ENCODE results near the gene JMJD8. TPM values are rescaled to one million over a fixed set of nuclear protein-coding genes. Genes with fewer than 3 reads are reported as not detected.

JMJD8 gene
- total and polyA plus RNA-seq, 4 donors: 21.2 to 52.6 (median 33.4) TPM

- TF ChIP-seq, protein P1, sequence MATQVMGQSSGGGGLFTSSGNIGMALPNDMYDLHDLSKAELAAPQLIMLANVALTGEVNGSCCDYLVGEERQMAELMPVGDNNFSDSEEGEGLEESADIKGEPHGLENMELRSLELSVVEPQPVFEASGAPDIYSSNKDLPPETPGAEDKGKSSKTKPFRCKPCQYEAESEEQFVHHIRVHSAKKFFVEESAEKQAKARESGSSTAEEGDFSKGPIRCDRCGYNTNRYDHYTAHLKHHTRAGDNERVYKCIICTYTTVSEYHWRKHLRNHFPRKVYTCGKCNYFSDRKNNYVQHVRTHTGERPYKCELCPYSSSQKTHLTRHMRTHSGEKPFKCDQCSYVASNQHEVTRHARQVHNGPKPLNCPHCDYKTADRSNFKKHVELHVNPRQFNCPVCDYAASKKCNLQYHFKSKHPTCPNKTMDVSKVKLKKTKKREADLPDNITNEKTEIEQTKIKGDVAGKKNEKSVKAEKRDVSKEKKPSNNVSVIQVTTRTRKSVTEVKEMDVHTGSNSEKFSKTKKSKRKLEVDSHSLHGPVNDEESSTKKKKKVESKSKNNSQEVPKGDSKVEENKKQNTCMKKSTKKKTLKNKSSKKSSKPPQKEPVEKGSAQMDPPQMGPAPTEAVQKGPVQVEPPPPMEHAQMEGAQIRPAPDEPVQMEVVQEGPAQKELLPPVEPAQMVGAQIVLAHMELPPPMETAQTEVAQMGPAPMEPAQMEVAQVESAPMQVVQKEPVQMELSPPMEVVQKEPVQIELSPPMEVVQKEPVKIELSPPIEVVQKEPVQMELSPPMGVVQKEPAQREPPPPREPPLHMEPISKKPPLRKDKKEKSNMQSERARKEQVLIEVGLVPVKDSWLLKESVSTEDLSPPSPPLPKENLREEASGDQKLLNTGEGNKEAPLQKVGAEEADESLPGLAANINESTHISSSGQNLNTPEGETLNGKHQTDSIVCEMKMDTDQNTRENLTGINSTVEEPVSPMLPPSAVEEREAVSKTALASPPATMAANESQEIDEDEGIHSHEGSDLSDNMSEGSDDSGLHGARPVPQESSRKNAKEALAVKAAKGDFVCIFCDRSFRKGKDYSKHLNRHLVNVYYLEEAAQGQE (IDR thresholded peaks at IDR 0.05): no peak
- TF ChIP-seq TAF1 (conservative IDR thresholded peaks at IDR 0.05): no peak
- no peak for TF ChIP-seq FOXA1 (IDR thresholded peaks at IDR 0.05)
- TF ChIP-seq GABPA (IDR thresholded peaks at IDR 0.05 in 1 of 2, conservative IDR thresholded peaks at IDR 0.05 in 1 of 2): peak in 1 of 2 donors; percentile 69
- TF ChIP-seq EGR1 (IDR thresholded peaks at IDR 0.05; ENCODE audit: low read depth in 2 of 2): no peak
- TF ChIP-seq HNF4G (IDR thresholded peaks at IDR 0.05): no peak
- TF ChIP-seq NR2F2 (IDR thresholded peaks at IDR 0.05): no peak
- TF ChIP-seq, protein P2, sequence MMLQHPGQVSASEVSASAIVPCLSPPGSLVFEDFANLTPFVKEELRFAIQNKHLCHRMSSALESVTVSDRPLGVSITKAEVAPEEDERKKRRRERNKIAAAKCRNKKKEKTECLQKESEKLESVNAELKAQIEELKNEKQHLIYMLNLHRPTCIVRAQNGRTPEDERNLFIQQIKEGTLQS (IDR thresholded peaks at IDR 0.05): peak; percentile 100
- TF ChIP-seq FOXA2 (IDR thresholded peaks at IDR 0.05): no peak
- TF ChIP-seq MAX (IDR thresholded peaks at IDR 0.05): peak; percentile 88
Observed at GRCh38 chr16:636206-637080, 47.7 kb downstream of the JMJD8 start, which contains the start of gene METTL26 (continued).

DNA sequence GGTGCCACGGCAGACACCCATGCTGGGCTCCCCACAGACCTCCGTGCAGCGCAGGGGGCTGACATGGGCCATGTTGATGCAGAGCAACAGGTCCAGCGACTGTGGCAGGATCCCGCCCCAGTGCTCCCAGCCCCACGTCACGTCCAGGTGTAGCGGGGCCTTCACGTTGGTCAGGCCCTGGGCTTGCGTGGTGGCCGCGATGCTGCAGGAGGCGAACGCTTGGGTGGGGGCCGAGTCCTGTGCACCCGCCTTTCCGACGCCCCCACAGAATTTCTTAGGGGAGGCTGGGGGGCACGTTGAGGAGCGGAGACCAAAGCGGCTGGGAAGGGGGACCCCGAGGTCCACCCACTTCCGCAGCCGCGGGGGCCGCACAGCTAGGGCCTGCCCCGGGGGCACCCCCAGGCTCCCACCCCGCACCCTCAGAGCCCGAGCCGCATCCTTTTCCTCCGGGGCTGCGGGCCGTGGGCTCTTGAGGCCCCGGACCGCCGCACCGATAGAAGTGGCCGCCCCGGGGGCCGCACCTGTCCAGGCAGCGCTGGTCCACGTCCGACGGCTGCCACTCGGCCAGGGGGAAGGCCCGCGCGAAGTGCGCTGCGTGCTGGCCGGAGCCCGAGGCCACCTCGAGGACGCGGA is 48.4 kb downstream of the JMJD8 start:
- Histone ChIP-seq H3K9ac (ENCODE audit: low read depth in 1 of 2, low read length in 2 of 2) (no peak overlapping the region), H3K27me3 (ENCODE audit: control insufficient read depth in 4 of 4, insufficient read depth in 4 of 4, low read length in 3 of 4) (no peaks in the 10 kb centered on the region), H3K9me3 (ENCODE audit: control insufficient read depth in 4 of 4, low read length in 3 of 4) (no peaks in the 10 kb centered on the region), H3K27ac (ENCODE audit: low read depth in 1 of 2, low read length in 2 of 2) (peak overlapping the region; percentile 84 to 99), H3K4me3 (ENCODE audit: low read depth in 1 of 3, low read length in 3 of 3) (peak overlapping the region; percentile 60 to 80 (median 72)), H3K36me3 (ENCODE audit: control insufficient read depth in 4 of 4, insufficient read depth in 3 of 4, low read depth in 1 of 4, low read length in 3 of 4) (peaks cover 0 to 7% (median 0%) of the 10 kb centered on the region in 4 donors), H3K4me1 (ENCODE audit: control insufficient read depth in 4 of 4, insufficient read depth in 4 of 4, low read length in 3 of 4) (peaks cover 13 to 38% (median 23%) of the 10 kb centered on the region in 4 donors)
- WGBS: 9% methylated on average over 55 of the region's 55 CpGs
- no peak for DNase-seq (ENCODE audit: low spot score)
- TF ChIP-seq SP1 (IDR thresholded peaks at IDR 0.05) (no peak), TAF1 (conservative IDR thresholded peaks at IDR 0.05) (no peak), RAD21 (IDR thresholded peaks at IDR 0.05) (no peak), CTCF (IDR thresholded peaks at IDR 0.05; ENCODE audit: low read depth, low read length, missing input control) (no peak), FOXA1 (IDR thresholded peaks at IDR 0.05) (no peak), FOXA2 (IDR thresholded peaks at IDR 0.05) (no peak), MAX (IDR thresholded peaks at IDR 0.05) (no peak)
- TF ChIP-seq, protein P3, sequence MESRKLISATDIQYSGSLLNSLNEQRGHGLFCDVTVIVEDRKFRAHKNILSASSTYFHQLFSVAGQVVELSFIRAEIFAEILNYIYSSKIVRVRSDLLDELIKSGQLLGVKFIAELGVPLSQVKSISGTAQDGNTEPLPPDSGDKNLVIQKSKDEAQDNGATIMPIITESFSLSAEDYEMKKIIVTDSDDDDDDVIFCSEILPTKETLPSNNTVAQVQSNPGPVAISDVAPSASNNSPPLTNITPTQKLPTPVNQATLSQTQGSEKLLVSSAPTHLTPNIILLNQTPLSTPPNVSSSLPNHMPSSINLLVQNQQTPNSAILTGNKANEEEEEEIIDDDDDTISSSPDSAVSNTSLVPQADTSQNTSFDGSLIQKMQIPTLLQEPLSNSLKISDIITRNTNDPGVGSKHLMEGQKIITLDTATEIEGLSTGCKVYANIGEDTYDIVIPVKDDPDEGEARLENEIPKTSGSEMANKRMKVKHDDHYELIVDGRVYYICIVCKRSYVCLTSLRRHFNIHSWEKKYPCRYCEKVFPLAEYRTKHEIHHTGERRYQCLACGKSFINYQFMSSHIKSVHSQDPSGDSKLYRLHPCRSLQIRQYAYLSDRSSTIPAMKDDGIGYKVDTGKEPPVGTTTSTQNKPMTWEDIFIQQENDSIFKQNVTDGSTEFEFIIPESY (IDR thresholded peaks at IDR 0.05): no peak
- TF ChIP-seq, protein P2 (IDR thresholded peaks at IDR 0.05): no peak
